ENCODE measurements around the gene NCKAP5.

Gene NCKAP5

DNA sequence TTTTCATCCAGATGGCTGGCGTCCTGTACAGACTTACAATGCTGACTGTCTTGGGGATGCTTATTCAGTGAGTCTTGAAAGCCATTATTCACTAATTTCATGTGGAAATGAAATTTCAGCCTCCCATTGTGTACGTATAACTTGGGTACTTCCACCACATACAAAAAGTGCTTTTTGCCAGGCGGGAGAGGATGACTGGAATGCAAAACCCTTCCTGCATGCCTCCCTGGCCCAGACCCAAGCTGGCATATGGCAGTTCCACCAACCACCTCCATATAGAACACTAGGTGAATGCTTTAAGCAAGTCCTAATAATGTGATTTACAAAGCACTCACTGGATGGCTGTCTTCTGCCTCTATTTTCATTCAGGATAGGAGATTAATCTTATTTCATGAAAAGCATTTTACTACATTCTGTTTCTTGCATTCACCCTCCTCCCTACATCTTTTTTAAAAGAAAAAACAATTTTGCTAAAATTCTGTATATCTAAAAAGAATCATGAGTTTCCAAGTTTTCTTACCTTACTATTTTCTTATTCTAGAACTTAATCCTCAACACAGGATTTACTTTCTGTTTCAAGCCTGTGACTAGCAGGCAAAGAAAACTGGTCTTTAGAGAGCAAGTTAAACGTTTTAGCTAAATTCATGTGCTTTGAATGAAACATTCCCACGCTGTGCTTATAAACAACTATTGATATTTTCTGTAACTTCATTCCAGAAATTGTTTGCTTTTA, 327.6 kb downstream of the NCKAP5 start:
- Mint-ChIP-seq H3K4me1 (peaks cover under 1% of the 10 kb centered on the region), H3K36me3 (ENCODE audit: low read depth) (no peaks in the 10 kb centered on the region), H3K27me3 (ENCODE audit: low read depth) (no peaks in the 10 kb centered on the region), H3K4me3 (no peak overlapping the region), H3K9me3 (no peaks in the 10 kb centered on the region), H3K27ac (peak overlapping the region in 1 of 3 experiments; percentile 33)
- TF ChIP-seq, protein P1, sequence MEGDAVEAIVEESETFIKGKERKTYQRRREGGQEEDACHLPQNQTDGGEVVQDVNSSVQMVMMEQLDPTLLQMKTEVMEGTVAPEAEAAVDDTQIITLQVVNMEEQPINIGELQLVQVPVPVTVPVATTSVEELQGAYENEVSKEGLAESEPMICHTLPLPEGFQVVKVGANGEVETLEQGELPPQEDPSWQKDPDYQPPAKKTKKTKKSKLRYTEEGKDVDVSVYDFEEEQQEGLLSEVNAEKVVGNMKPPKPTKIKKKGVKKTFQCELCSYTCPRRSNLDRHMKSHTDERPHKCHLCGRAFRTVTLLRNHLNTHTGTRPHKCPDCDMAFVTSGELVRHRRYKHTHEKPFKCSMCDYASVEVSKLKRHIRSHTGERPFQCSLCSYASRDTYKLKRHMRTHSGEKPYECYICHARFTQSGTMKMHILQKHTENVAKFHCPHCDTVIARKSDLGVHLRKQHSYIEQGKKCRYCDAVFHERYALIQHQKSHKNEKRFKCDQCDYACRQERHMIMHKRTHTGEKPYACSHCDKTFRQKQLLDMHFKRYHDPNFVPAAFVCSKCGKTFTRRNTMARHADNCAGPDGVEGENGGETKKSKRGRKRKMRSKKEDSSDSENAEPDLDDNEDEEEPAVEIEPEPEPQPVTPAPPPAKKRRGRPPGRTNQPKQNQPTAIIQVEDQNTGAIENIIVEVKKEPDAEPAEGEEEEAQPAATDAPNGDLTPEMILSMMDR (IDR thresholded peaks at IDR 0.05; ENCODE audit: unreplicated experiment in 3 of 3) = no peak

DNA sequence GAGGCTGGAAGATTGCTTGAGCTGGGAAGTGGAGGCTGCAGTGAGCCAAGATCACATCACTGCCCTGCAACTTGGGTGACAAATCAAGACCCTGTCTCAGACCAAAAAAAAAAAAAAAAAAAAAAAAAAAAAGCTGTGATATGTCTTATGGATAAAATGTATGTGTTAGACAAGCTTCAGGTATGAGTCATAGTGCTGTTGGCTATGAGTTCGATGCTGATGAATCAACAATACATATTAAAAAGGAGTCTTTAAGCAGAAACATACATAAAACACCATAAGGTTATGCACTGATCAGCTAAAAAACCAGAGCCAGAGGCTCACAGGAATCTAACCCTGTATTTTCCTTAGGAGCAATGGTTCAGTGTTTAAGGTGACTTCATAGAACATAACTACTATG, 332.3 kb downstream of the NCKAP5 start:
- no peaks in the 10 kb centered on the region for H3K27me3 Mint-ChIP-seq (ENCODE audit: low read depth)
- no peak overlapping the region for H3K4me3 Mint-ChIP-seq
- TF ChIP-seq, protein P1 (IDR thresholded peaks at IDR 0.05; ENCODE audit: unreplicated experiment in 3 of 3) = no peak
- no peaks in the 10 kb centered on the region for H3K36me3 Mint-ChIP-seq (ENCODE audit: low read depth)
- no peaks in the 10 kb centered on the region for H3K9me3 Mint-ChIP-seq
- no peak overlapping the region for H3K27ac Mint-ChIP-seq
- H3K4me1 Mint-ChIP-seq = no peaks in the 10 kb centered on the region

- Mint-ChIP-seq H3K4me3 (no peak overlapping the region), H3K9me3 (no peaks in the 10 kb centered on the region), H3K27ac (no peak overlapping the region), H3K36me3 (ENCODE audit: low read depth) (no peaks in the 10 kb centered on the region), H3K4me1 (no peaks in the 10 kb centered on the region), H3K27me3 (ENCODE audit: low read depth) (no peaks in the 10 kb centered on the region)
- TF ChIP-seq, protein P1 (IDR thresholded peaks at IDR 0.05; ENCODE audit: unreplicated experiment in 3 of 3) = no peak
Observed at GRCh38 chr2:133232556-133232955, 335.7 kb downstream of the NCKAP5 start.

- H3K36me3 Mint-ChIP-seq (ENCODE audit: low read depth) = no peaks in the 10 kb centered on the region
- no peak overlapping the region for H3K4me3 Mint-ChIP-seq
- H3K9me3 Mint-ChIP-seq = no peaks in the 10 kb centered on the region
- TF ChIP-seq, protein P1 (IDR thresholded peaks at IDR 0.05; ENCODE audit: unreplicated experiment in 3 of 3) = no peak
- no peak overlapping the region for H3K27ac Mint-ChIP-seq
- no peaks in the 10 kb centered on the region for H3K4me1 Mint-ChIP-seq
- H3K27me3 Mint-ChIP-seq (ENCODE audit: low read depth) = no peaks in the 10 kb centered on the region
Observed at GRCh38 chr2:133231264-133231663, 337.0 kb downstream of the NCKAP5 start.

DNA sequence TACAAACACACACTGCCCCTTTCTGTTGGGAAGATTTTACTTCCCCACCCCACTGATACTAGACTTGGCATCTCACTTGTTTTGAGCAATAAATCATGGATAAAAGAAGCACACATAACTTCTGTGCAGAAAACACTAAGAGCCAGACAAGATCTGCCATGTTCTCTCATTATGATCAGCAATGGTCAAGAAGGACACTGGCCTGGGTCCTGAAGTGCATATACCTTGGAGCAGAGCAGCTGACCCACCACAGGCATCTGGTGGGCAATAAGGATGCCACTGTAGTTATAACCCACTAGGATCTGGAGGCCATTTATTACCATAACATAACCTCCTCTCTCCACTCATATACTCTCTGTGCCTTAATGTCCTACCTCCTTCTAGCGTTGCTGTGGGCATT, 338.3 kb downstream of the NCKAP5 start:
- H3K9me3 Mint-ChIP-seq = no peaks in the 10 kb centered on the region
- TF ChIP-seq, protein P1 (IDR thresholded peaks at IDR 0.05; ENCODE audit: unreplicated experiment in 3 of 3) = no peak
- H3K4me3 Mint-ChIP-seq = no peak overlapping the region
- no peaks in the 10 kb centered on the region for H3K27me3 Mint-ChIP-seq (ENCODE audit: low read depth)
- H3K36me3 Mint-ChIP-seq (ENCODE audit: low read depth) = no peaks in the 10 kb centered on the region
- no peaks in the 10 kb centered on the region for H3K4me1 Mint-ChIP-seq
- H3K27ac Mint-ChIP-seq = no peak overlapping the region

GRCh38 chr2:133223226-133223625, 345.0 kb downstream of the NCKAP5 start:
- TF ChIP-seq, protein P1 (IDR thresholded peaks at IDR 0.05; ENCODE audit: unreplicated experiment in 3 of 3) = no peak
- no peak overlapping the region for H3K27ac Mint-ChIP-seq
- H3K9me3 Mint-ChIP-seq = no peaks in the 10 kb centered on the region
- H3K4me1 Mint-ChIP-seq = no peaks in the 10 kb centered on the region
- no peaks in the 10 kb centered on the region for H3K27me3 Mint-ChIP-seq (ENCODE audit: low read depth)
- H3K36me3 Mint-ChIP-seq (ENCODE audit: low read depth) = no peaks in the 10 kb centered on the region
- no peak overlapping the region for H3K4me3 Mint-ChIP-seq

Measured in nephron (organoid).